ENCODE data around the gene DIPK1A.

The DIPK1A gene

DNA sequence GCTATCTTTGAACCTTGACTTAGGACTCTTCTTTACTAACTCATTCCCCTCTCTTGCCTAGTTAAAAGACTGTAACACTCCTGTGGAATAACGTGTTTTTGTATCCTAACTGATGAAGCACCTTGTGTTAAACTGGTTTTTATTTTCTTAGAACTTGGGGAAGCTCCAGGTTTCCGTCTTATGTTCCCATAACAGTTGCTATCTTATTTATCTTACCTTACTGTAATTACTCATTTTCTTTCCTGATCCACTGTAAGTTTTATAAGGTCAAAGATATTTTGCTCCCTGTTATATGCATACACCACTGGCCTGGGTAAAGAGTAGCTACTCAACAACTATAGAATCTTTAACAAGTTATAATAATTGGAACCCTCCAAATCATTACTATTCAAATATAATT is 86.3 kb downstream of the DIPK1A start:
- H3K79me1 ChIP-seq (ENCODE audit: low read length) = no peaks in the 10 kb centered on the region
- no peak overlapping the region for H3K18ac ChIP-seq (ENCODE audit: low read length)
- no CpG with 5 or more reads among the region's 2 CpGs for WGBS (ENCODE audit: extremely low coverage, insufficient coverage, insufficient read length)
- H3K4me3 ChIP-seq (ENCODE audit: low read depth, low read length) = no peak overlapping the region
- H4K8ac ChIP-seq (ENCODE audit: low read depth, low read length) = no peak overlapping the region
- no peak overlapping the region for H3K27ac ChIP-seq (ENCODE audit: low read depth, low read length)
- no peak overlapping the region for H3K4ac ChIP-seq (ENCODE audit: low read depth, low read length)
- no peak overlapping the region for H2AFZ ChIP-seq (ENCODE audit: insufficient read depth, low read length, poor library complexity)
- no peaks in the 10 kb centered on the region for H3K27me3 ChIP-seq (ENCODE audit: insufficient read depth, low read length)
- no peak for DNase-seq
- H3K23ac ChIP-seq (ENCODE audit: low read length) = no peak overlapping the region
- H4K91ac ChIP-seq (ENCODE audit: low read depth, low read length) = no peak overlapping the region
- H3K79me2 ChIP-seq (ENCODE audit: control insufficient read depth, insufficient read depth, low read length, poor library complexity) = no peaks in the 10 kb centered on the region
- no peak overlapping the region for H3K9ac ChIP-seq (ENCODE audit: low read length)
- no peaks in the 10 kb centered on the region for H3K4me1 ChIP-seq (ENCODE audit: control insufficient read depth in 1 of 2, insufficient read depth in 2 of 2, low read length in 2 of 2)
- no peak overlapping the region for H2BK120ac ChIP-seq (ENCODE audit: insufficient read depth, low read length, poor library complexity)
- no peak overlapping the region for H3K4me2 ChIP-seq (ENCODE audit: low read length)
- no peak overlapping the region for H2AK5ac ChIP-seq (ENCODE audit: low read length)
- H2BK12ac ChIP-seq (ENCODE audit: low read length) = no peak overlapping the region
- H3K36me3 ChIP-seq (ENCODE audit: control insufficient read depth in 1 of 2, insufficient read depth in 2 of 2, low read length in 2 of 2) = no peaks in the 10 kb centered on the region
- H2BK5ac ChIP-seq (ENCODE audit: low read depth, low read length, poor library complexity) = no peak overlapping the region
- no peaks in the 10 kb centered on the region for H3K9me3 ChIP-seq (ENCODE audit: insufficient read depth, low read depth, low read length)
- H3K14ac ChIP-seq (ENCODE audit: low read length) = no peak overlapping the region
- H4K12ac ChIP-seq (ENCODE audit: low read depth, low read length) = no peak overlapping the region

DNA sequence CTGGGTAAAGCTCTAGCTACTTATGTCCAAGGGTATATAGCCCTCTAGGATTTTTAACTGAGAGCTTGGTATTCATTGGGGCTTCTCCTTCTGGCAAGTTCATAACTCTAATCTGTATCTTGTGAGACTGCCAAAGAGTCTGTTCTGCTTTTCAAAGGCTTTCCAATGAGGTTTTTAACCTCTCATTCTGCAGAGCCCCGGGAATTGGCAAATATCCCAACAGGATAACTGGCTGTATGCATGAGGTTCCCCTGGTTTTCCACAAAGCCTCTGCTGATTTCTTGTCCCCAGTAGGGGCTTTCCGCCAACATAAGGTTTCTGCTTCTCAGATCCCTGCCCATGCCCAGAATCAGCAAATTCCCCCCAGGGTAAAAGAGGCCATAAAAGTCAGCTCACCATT is 88.5 kb downstream of the DIPK1A start:
- Histone ChIP-seq H4K91ac (ENCODE audit: low read depth, low read length) (no peak overlapping the region), H3K79me2 (ENCODE audit: control insufficient read depth, insufficient read depth, low read length, poor library complexity) (no peaks in the 10 kb centered on the region), H4K12ac (ENCODE audit: low read depth, low read length) (no peak overlapping the region), H3K27ac (ENCODE audit: low read depth, low read length) (no peak overlapping the region), H3K79me1 (ENCODE audit: low read length) (no peaks in the 10 kb centered on the region), H3K18ac (ENCODE audit: low read length) (no peak overlapping the region), H2AFZ (ENCODE audit: insufficient read depth, low read length, poor library complexity) (no peak overlapping the region), H3K9me3 (ENCODE audit: insufficient read depth, low read depth, low read length) (no peaks in the 10 kb centered on the region), H2BK120ac (ENCODE audit: insufficient read depth, low read length, poor library complexity) (no peak overlapping the region), H3K4ac (ENCODE audit: low read depth, low read length) (no peak overlapping the region), H3K23ac (ENCODE audit: low read length) (no peak overlapping the region), H3K4me1 (ENCODE audit: control insufficient read depth in 1 of 2, insufficient read depth in 2 of 2, low read length in 2 of 2) (no peaks in the 10 kb centered on the region), H3K27me3 (ENCODE audit: insufficient read depth, low read length) (no peaks in the 10 kb centered on the region), H2BK5ac (ENCODE audit: low read depth, low read length, poor library complexity) (no peak overlapping the region), H3K36me3 (ENCODE audit: control insufficient read depth in 1 of 2, insufficient read depth in 2 of 2, low read length in 2 of 2) (no peaks in the 10 kb centered on the region), H3K14ac (ENCODE audit: low read length) (no peak overlapping the region), H2AK5ac (ENCODE audit: low read length) (no peak overlapping the region), H3K4me3 (ENCODE audit: low read depth, low read length) (no peak overlapping the region), H4K8ac (ENCODE audit: low read depth, low read length) (no peak overlapping the region), H3K4me2 (ENCODE audit: low read length) (no peak overlapping the region), H2BK12ac (ENCODE audit: low read length) (no peak overlapping the region), H3K9ac (ENCODE audit: low read length) (no peak overlapping the region)
- no peak for DNase-seq
- WGBS (ENCODE audit: extremely low coverage, insufficient coverage, insufficient read length) = no CpG with 5 or more reads among the region's 2 CpGs

DNA sequence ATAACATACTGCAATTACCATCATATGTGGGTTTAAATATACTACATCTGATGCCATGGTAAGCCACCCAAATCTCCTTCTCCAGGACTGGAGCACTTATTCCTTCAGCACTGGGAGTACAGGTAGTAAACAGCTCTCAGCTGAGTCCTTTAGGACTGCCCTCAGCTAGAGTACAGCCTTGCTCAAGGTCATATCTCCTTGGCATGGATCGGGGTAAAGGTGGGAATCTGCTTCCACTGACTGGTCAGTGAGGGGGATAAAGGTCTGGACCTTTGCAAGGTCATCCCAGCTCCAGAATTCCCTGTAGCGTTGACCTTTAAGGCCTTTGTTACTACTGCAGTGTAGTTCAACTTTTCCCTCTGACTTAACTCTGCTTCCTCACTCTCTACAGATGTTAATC is 90.7 kb downstream of the DIPK1A start:
- DNase-seq = no peak
- Histone ChIP-seq H2BK120ac (ENCODE audit: insufficient read depth, low read length, poor library complexity) (no peak overlapping the region), H4K91ac (ENCODE audit: low read depth, low read length) (no peak overlapping the region), H3K4me1 (ENCODE audit: control insufficient read depth in 1 of 2, insufficient read depth in 2 of 2, low read length in 2 of 2) (no peaks in the 10 kb centered on the region), H2AK5ac (ENCODE audit: low read length) (no peak overlapping the region), H2AFZ (ENCODE audit: insufficient read depth, low read length, poor library complexity) (no peak overlapping the region), H3K79me1 (ENCODE audit: low read length) (no peaks in the 10 kb centered on the region), H3K4ac (ENCODE audit: low read depth, low read length) (no peak overlapping the region), H2BK12ac (ENCODE audit: low read length) (no peak overlapping the region), H3K9me3 (ENCODE audit: insufficient read depth, low read depth, low read length) (no peaks in the 10 kb centered on the region), H3K14ac (ENCODE audit: low read length) (no peak overlapping the region), H3K36me3 (ENCODE audit: control insufficient read depth in 1 of 2, insufficient read depth in 2 of 2, low read length in 2 of 2) (no peaks in the 10 kb centered on the region), H3K27me3 (ENCODE audit: insufficient read depth, low read length) (no peaks in the 10 kb centered on the region), H2BK5ac (ENCODE audit: low read depth, low read length, poor library complexity) (no peak overlapping the region), H3K4me2 (ENCODE audit: low read length) (no peak overlapping the region), H3K18ac (ENCODE audit: low read length) (no peak overlapping the region), H3K27ac (ENCODE audit: low read depth, low read length) (no peak overlapping the region), H3K9ac (ENCODE audit: low read length) (peak overlapping the region; percentile 60), H3K4me3 (ENCODE audit: low read depth, low read length) (no peak overlapping the region), H4K8ac (ENCODE audit: low read depth, low read length) (no peak overlapping the region), H3K23ac (ENCODE audit: low read length) (no peak overlapping the region), H3K79me2 (ENCODE audit: control insufficient read depth, insufficient read depth, low read length, poor library complexity) (no peaks in the 10 kb centered on the region), H4K12ac (ENCODE audit: low read depth, low read length) (no peak overlapping the region)
- WGBS (ENCODE audit: extremely low coverage, insufficient coverage, insufficient read length) = no CpG with 5 or more reads among the region's 2 CpGs

DNA sequence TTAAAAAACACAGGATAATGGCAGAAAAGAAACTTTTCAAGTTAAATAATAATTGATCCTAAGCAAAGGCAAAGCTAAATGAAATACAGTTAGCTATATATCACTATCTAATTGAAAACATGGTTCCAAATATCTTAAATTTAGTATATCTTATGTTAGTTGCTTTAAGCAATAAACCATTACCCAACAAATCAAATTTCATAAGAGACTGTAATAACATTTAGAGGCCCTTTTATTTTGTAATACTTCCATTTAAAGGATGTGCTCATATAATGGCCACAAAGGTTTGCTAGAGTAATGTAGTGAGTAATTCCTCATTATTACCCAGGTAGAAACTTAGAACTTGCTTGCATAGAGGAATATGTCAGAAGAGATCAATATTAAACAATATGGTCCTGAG is 97.1 kb downstream of the DIPK1A start:
- Histone ChIP-seq H4K91ac (ENCODE audit: low read depth, low read length) (no peak overlapping the region), H3K79me1 (ENCODE audit: low read length) (no peaks in the 10 kb centered on the region), H3K4ac (ENCODE audit: low read depth, low read length) (no peak overlapping the region), H2AK5ac (ENCODE audit: low read length) (no peak overlapping the region), H3K14ac (ENCODE audit: low read length) (no peak overlapping the region), H2BK5ac (ENCODE audit: low read depth, low read length, poor library complexity) (no peak overlapping the region), H3K27ac (ENCODE audit: low read depth, low read length) (no peak overlapping the region), H2BK120ac (ENCODE audit: insufficient read depth, low read length, poor library complexity) (no peak overlapping the region), H3K27me3 (ENCODE audit: insufficient read depth, low read length) (no peaks in the 10 kb centered on the region), H3K4me2 (ENCODE audit: low read length) (no peak overlapping the region), H3K18ac (ENCODE audit: low read length) (no peak overlapping the region), H3K4me1 (ENCODE audit: control insufficient read depth in 1 of 2, insufficient read depth in 2 of 2, low read length in 2 of 2) (peaks cover 3 to 4% of the 10 kb centered on the region in 2 experiments), H3K79me2 (ENCODE audit: control insufficient read depth, insufficient read depth, low read length, poor library complexity) (no peaks in the 10 kb centered on the region), H3K9me3 (ENCODE audit: insufficient read depth, low read depth, low read length) (no peaks in the 10 kb centered on the region), H2AFZ (ENCODE audit: insufficient read depth, low read length, poor library complexity) (no peak overlapping the region), H3K4me3 (ENCODE audit: low read depth, low read length) (no peak overlapping the region), H3K36me3 (ENCODE audit: control insufficient read depth in 1 of 2, insufficient read depth in 2 of 2, low read length in 2 of 2) (no peaks in the 10 kb centered on the region), H2BK12ac (ENCODE audit: low read length) (no peak overlapping the region), H4K12ac (ENCODE audit: low read depth, low read length) (no peak overlapping the region), H4K8ac (ENCODE audit: low read depth, low read length) (no peak overlapping the region), H3K23ac (ENCODE audit: low read length) (no peak overlapping the region), H3K9ac (ENCODE audit: low read length) (no peak overlapping the region)
- DNase-seq = no peak
